ENCODE results near the gene RAB11B. TPM values are rescaled to one million over a fixed set of nuclear protein-coding genes. Genes with fewer than 3 reads are reported as not detected.

Gene RAB11B
- total and polyA plus RNA-seq, 9 of the 15 experiments (the other 6 are each of a cell fraction or from before 2014, with no cell fraction given), result 0.74 to 71.0 (median 13.8) TPM

- TF ChIP-seq HDAC1 (IDR thresholded peaks at IDR 0.05), result no peak
- TF ChIP-seq CHD1 (IDR thresholded peaks at IDR 0.05; ENCODE audit: low read length), result no peak
- TF ChIP-seq ZFP91 (CRISPR knock-in tag; IDR thresholded peaks at IDR 0.05), result no peak
- TF ChIP-seq ZNF398 (CRISPR knock-in tag; IDR thresholded peaks at IDR 0.05), result no peak
- no peak for TF ChIP-seq MAX (CRISPR knock-in tag; IDR thresholded peaks at IDR 0.05)
- no peak for TF ChIP-seq SRSF3 (IDR thresholded peaks at IDR 0.05; ENCODE audit: insufficient read depth, low read length)
- TF ChIP-seq TEAD4 (IDR thresholded peaks at IDR 0.05; ENCODE audit: low read length), result peak; percentile 44; the same call in 1 of the 2 replicates
- no peak for TF ChIP-seq TEAD4 (CRISPR knock-in tag; IDR thresholded peaks at IDR 0.05; ENCODE audit: borderline replicate concordance)
- TF ChIP-seq MAFF (IDR thresholded peaks at IDR 0.05; ENCODE audit: low read length), result no peak
- TF ChIP-seq ZNF174 (CRISPR knock-in tag; IDR thresholded peaks at IDR 0.05), result no peak
- TF ChIP-seq PHB2 (IDR thresholded peaks at IDR 0.05; ENCODE audit: low read depth), result no peak
- TF ChIP-seq MAFK (IDR thresholded peaks at IDR 0.05; ENCODE audit: low read length), result peak; percentile 32; the same call in 1 of the 2 replicates
- TF ChIP-seq ZNF639 (CRISPR knock-in tag; conservative IDR thresholded peaks at IDR 0.05 in 1 of 2, IDR thresholded peaks at IDR 0.05 in 1 of 2), result 0 out of 4 replicates have a peak, but pooled peaks of 1 of the 2 experiments have one; percentile 44
- TF ChIP-seq HES1 (IDR thresholded peaks at IDR 0.05; ENCODE audit: low read depth), result no peak
- TF ChIP-seq KAT8 (IDR thresholded peaks at IDR 0.05; ENCODE audit: low read depth), result no peak
- TF ChIP-seq CREB3L1 (IDR thresholded peaks at IDR 0.05; ENCODE audit: borderline replicate concordance, low read depth), result no peak
- TF ChIP-seq CTCFL (IDR thresholded peaks at IDR 0.05; ENCODE audit: borderline replicate concordance, insufficient read depth, low read depth, low read length, poor library complexity, severe bottlenecking), result no peak
- no peak for TF ChIP-seq SREBF1 (IDR thresholded peaks at IDR 0.05; ENCODE audit: borderline replicate concordance, low read depth, low read length)
Measured at GRCh38 chr19:8423817-8424223, 33.7 kb downstream of the RAB11B start (continued).

Data from K562 (cell line).